Measurements from ENCODE around the gene MYO5A.

MYO5A gene

DNA sequence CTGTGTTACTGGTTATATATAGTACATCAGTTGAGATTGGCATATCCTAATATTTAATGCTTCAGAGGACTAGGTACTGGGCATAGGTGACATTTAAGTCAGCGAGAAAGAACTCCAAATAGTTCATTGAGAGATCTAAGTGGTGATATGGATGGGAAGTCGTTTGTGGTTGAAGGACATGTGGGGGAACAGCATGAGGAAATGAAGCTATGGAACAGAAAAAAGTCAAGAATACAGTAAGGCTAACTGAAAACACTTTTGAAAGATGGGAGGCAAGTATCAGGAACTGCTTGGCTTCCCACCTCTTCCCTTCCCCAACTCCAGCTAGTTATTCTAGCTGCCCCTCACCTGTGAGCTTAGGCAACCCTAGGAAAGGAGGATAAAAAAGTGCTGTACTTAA, 3.7 kb upstream of the MYO5A start:
- TF ChIP-seq FOXP2 (optimal IDR thresholded peaks at IDR 0.05; ENCODE audit: borderline replicate concordance, extremely low read depth, extremely low read length, insufficient read depth), result no peak
- TF ChIP-seq, protein P1, sequence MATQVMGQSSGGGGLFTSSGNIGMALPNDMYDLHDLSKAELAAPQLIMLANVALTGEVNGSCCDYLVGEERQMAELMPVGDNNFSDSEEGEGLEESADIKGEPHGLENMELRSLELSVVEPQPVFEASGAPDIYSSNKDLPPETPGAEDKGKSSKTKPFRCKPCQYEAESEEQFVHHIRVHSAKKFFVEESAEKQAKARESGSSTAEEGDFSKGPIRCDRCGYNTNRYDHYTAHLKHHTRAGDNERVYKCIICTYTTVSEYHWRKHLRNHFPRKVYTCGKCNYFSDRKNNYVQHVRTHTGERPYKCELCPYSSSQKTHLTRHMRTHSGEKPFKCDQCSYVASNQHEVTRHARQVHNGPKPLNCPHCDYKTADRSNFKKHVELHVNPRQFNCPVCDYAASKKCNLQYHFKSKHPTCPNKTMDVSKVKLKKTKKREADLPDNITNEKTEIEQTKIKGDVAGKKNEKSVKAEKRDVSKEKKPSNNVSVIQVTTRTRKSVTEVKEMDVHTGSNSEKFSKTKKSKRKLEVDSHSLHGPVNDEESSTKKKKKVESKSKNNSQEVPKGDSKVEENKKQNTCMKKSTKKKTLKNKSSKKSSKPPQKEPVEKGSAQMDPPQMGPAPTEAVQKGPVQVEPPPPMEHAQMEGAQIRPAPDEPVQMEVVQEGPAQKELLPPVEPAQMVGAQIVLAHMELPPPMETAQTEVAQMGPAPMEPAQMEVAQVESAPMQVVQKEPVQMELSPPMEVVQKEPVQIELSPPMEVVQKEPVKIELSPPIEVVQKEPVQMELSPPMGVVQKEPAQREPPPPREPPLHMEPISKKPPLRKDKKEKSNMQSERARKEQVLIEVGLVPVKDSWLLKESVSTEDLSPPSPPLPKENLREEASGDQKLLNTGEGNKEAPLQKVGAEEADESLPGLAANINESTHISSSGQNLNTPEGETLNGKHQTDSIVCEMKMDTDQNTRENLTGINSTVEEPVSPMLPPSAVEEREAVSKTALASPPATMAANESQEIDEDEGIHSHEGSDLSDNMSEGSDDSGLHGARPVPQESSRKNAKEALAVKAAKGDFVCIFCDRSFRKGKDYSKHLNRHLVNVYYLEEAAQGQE (IDR thresholded peaks at IDR 0.05; ENCODE audit: insufficient read depth in 1 of 2, low read depth in 2 of 2, low read length in 2 of 2), result no peak
- no peak for TF ChIP-seq TAF1 (IDR thresholded peaks at IDR 0.05; ENCODE audit: borderline replicate concordance, insufficient read depth, low read length)
- no peak for TF ChIP-seq POLR2AphosphoS5 (IDR thresholded peaks at IDR 0.05; ENCODE audit: low read depth, low read length)
- no peak for TF ChIP-seq SIN3A (IDR thresholded peaks at IDR 0.05; ENCODE audit: borderline replicate concordance, insufficient read depth, low read length)

DNA sequence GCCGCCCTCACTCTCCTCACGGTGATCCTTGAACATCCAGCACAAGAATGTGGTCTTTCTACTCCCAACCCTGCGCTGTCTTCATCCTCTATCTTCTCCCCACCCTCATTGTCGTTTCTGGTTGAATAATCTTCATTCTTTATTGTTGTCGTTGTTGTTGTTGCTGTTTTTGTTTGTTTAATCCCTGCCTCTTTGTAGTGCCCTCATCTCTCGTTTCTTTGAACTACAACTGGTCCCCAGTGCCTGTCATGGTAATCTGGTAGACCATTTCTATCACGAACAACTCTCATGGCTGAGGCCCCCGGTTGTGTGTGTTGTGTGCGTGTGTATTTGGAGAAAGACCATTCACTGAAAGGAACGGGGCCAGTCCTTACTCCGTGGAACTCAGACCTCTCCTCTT, 1.3 kb upstream of the MYO5A start:
- TF ChIP-seq, protein P1 (IDR thresholded peaks at IDR 0.05; ENCODE audit: insufficient read depth in 1 of 2, low read depth in 2 of 2, low read length in 2 of 2), result no peak

DNA sequence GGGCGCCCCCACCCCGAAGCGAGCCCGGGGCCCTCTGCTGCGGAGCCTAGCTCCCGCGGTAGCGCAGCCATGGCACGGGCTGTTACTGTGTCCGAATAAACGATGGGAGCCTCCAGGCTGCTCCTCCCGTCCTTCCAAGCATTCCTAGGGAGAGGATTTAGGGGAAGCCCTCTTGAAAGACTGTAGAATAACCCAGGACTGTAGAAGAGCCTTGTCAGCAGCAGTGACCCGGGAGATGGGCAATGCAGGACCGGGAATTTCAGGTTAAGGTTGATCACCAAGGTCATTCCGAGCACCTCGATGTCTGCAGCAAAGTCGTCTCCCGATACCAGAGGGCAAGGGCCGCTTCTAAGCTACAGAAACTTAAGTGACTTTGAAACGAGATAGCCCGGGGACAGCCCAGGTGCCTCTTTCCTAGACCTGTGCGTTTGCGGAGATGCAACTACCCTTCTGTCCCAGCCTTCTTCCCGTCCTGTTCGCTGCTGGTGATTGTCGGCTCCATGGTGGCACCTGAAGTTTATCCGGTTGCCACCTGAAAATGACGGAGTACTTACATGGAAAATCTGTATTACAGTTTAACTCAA, 753 bp upstream of the MYO5A start:
- TF ChIP-seq TAF1 (IDR thresholded peaks at IDR 0.05; ENCODE audit: borderline replicate concordance, insufficient read depth, low read length) (no peak), FOXP2 (optimal IDR thresholded peaks at IDR 0.05; ENCODE audit: borderline replicate concordance, extremely low read depth, extremely low read length, insufficient read depth) (no peak), SIN3A (IDR thresholded peaks at IDR 0.05; ENCODE audit: borderline replicate concordance, insufficient read depth, low read length) (no peak)
- TF ChIP-seq, protein P1 (IDR thresholded peaks at IDR 0.05; ENCODE audit: insufficient read depth in 1 of 2, low read depth in 2 of 2, low read length in 2 of 2), result no peak

DNA sequence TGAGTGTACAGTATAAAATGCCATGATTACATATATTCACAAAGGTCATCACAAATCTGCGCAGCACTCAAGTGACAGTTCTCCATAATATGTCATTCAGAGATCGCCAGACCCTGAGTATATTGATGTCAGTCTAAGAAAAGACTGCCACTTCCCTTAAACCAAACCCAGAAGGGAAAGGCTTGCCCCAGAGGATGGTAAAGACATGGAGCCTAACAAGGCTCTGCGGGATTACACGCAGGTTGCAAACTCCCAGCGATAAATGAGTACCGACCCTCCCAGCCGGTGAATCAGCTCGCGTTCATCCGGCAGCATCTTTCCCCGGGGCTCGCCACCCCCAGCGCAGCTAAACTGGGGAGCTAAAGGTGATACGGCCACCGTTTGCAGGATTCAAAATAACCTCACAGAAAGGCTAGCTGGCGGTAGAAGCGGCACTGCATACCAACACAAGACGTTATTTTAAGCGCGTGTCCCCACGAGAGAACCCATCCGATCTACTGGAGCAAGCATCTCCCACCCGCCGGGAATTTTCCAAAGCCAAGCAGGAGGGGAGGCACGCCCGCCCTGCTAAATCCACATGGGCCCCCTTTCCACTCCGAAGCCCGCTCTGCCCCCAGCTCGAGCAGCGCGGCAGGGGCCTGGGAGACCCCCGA, 643 bp downstream of the MYO5A start:
- TF ChIP-seq SIN3A (IDR thresholded peaks at IDR 0.05; ENCODE audit: borderline replicate concordance, insufficient read depth, low read length), result no peak
- TF ChIP-seq, protein P1 (IDR thresholded peaks at IDR 0.05; ENCODE audit: insufficient read depth in 1 of 2, low read depth in 2 of 2, low read length in 2 of 2), result no peak
- no peak for TF ChIP-seq TAF1 (IDR thresholded peaks at IDR 0.05; ENCODE audit: borderline replicate concordance, insufficient read depth, low read length)
- TF ChIP-seq FOXP2 (optimal IDR thresholded peaks at IDR 0.05; ENCODE audit: borderline replicate concordance, extremely low read depth, extremely low read length, insufficient read depth), result no peak

All from PFSK-1 (cell line).